DOHH2 (cell line): Measurements from ENCODE around the gene CMTR1.

ENCODE experiments used
- EZH2phosphoT487 ChIP-seq: fragments of 200-600 bp; sonication (generic); IDR thresholded peaks from 2 replicates; pipeline ENCODE4 v1.6.1; 2017; ENCODE audit warnings: borderline replicate concordance, mild to moderate bottlenecking, antibody characterized with exemption, low read length, moderate library complexity, mixed read lengths
- TF ChIP-seq, protein P1 (sequence below): fragments of 200-600 bp; sonication (generic); IDR thresholded peaks from one replicate; pipeline ENCODE4 v1.5.1; 2014; ENCODE audit warnings: antibody characterized with exemption, mild to moderate bottlenecking, low read depth, low read length; ENCODE audit not compliant: poor library complexity, severe bottlenecking

DNA sequence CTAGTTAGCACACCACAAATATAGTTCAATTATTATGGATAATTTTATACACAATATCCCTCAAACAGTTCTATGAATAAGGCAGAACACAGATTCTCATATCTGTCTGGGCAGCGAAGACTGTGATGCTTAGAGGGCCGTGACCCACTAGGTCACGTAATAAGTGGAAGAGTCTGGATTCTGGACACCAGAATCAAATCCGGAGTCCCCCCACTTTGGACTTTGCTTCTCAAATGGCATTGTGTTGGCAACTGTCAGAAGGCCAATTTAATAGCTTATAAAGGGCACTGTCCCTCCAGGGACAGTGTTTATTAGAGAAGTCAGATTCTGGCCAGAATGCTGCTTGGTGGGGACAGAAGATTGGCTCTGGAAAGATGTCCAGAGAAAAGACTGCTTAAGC lies 73.5 kb downstream of the CMTR1 start:
- TF ChIP-seq, protein P1, sequence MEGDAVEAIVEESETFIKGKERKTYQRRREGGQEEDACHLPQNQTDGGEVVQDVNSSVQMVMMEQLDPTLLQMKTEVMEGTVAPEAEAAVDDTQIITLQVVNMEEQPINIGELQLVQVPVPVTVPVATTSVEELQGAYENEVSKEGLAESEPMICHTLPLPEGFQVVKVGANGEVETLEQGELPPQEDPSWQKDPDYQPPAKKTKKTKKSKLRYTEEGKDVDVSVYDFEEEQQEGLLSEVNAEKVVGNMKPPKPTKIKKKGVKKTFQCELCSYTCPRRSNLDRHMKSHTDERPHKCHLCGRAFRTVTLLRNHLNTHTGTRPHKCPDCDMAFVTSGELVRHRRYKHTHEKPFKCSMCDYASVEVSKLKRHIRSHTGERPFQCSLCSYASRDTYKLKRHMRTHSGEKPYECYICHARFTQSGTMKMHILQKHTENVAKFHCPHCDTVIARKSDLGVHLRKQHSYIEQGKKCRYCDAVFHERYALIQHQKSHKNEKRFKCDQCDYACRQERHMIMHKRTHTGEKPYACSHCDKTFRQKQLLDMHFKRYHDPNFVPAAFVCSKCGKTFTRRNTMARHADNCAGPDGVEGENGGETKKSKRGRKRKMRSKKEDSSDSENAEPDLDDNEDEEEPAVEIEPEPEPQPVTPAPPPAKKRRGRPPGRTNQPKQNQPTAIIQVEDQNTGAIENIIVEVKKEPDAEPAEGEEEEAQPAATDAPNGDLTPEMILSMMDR = no peak
- no peak for TF ChIP-seq EZH2phosphoT487
